CD4-positive, alpha-beta T cell treated with Interleukin-4 for 4 hours (primary cell): Measurements from ENCODE around the gene RPLP1.

ENCODE experiments used
- DNase-seq: peaks from one replicate; pipeline ENCODE4 v3.0.0-alpha.2; 2020

The RPLP1 gene

DNA sequence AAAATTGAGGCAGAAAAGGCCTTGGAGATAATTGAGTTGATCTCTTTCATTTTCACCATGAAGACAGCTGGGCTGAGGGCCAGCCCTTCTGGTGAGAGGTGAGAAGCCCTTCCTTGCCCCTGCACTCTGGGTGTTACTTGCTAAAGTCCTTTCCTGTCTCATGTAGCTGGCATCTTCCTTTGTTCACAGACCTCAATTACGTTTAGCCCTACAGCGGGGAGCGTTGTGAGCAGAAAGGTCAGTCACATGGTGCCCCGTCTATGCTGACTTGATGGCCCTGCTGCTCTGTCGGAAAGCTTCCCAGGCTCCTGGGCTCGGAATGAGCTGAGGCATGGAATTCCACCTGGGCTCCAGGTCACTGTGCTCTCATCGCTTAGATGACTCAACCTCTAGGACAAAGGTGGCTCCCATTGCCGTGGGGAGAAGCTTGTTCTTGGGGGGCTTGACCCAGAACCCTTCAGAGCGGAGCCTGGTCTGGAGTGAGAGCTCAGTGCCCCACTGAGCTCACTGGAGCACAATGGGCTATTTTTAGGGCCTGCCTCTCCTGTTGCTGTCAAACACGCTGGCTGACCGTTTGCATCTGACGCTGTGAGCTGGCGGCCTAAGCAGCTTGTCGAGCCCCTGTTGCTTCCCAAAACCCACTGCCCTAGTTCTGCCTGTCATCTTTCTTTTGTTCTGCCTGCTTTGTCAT is 47.0 kb downstream of the RPLP1 start:
- peak; percentile 1 for DNase-seq

DNA sequence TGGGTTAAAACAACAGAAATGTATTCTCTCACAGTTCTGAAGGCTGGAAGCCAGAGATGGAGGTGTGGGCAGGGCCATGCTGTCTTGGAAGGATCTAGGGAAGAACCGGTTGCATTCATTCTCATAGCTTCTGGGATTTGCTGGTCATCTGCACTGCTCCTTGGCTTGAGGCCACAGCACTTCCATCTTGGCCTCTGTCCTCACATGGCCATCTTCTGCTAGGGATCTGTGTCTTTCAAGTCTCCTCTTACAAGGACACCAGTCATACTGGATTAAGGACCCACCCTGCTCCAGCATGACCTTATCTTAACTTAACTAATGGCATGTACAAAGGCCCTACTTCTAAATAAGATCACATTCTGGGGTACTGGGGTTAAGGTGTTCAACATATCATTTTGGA is 47.7 kb downstream of the RPLP1 start:
- DNase-seq: no peak

DNA sequence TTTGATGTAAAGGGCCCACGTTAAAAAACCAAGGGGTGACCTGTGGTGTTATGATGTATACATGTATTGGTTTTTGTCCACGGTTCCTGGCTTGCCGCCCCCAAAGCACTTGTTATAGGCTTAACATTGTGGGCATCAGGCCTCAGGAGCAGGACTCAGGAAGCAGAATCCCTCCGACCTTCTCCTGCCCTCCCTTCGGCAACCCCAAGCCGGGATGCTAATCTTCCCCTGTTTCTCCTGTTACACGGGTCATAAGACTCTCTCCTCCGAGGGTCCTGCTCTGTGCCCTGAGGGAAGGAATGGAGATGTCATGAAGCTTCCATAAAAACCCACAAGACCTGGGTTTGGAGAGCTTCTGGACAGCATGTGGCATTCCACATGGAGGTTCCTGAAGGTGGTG is 48.8 kb downstream of the RPLP1 start:
- no peak for DNase-seq

DNA sequence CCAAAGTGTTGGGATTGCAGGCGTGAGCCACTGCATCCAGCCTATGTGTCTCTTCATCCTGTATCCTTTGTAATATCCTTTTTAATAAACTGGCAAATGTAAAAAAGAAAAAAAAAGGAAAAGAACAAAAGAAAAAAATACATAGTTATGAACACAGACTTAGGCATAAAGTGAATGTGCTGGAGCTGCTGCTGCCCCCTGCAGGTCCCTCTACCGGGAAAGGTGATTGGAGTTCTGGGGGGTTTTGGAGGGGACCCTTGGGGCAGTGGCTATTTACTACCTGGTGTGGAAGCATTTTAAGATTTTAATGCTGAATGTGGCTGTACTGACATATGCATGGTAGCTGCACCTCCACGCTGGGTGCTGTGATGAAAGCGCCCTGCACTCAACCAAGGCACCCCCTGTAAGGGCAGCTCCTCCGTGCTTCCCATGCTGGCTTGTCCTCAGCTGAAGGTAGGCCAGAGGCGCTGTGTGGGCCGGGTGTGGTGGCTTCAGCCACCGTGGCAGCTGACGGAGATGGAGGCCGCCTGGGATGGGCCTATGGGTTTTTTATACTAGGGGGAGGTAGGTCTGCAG is 49.9 kb downstream of the RPLP1 start:
- no peak for DNase-seq

DNA sequence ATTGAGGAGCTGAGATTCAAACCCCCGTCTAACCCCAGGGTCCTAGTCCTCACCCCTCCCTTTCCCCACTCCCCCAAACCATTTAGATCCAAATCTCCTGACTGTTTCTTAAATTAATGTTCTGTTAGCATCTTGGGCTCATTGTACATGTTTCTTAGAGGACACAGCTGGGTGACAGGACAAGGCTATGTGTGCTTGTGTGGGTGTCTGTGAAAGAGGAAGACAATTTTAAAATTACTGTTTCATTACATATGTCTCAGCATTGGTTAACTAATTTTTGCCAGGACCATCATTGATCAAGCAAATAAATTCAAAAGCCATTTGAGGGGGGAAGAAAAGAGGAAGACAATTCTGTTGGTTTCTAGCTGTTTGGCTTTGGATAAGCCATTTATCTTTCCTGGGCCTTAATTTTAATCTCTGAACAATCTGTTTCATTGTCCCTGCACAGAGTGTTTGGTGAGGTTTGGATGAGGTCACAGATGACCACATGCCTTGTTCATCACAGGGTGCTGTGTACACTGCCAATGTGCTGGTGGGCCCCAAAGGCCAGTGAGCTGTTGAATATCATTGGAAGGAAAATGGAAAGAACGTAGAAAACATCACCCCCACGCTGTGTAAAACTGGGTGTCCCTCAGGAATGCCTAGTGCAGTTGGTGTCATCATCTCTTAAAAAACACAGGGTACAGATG is 51.9 kb downstream of the RPLP1 start:
- no peak for DNase-seq
